ENCODE results near the gene HMGA1.

GRCh38 chr6:34195726-34196115 lies 41.0 kb upstream of the HMGA1 start:
- TF ChIP-seq CTCF (conservative IDR thresholded peaks at IDR 0.05; ENCODE audit: low read depth in 2 of 2) (no peak), POLR2AphosphoS5 (IDR thresholded peaks at IDR 0.05; ENCODE audit: low read depth) (no peak), EZH2 (IDR thresholded peaks at IDR 0.05; ENCODE audit: low read depth, unreplicated experiment) (no peak), STAT1 (IDR thresholded peaks at IDR 0.05; ENCODE audit: unreplicated experiment) (no peak), JUNB (IDR thresholded peaks at IDR 0.05; ENCODE audit: unreplicated experiment) (no peak), REST (IDR thresholded peaks at IDR 0.05; ENCODE audit: unreplicated experiment) (no peak)
